GM12872 (cell line): Measurements from ENCODE around the gene CCT3.

Experiments used
- CTCF ChIP-seq: IDR thresholded peaks from 3 replicates; pipeline ENCODE4 v1.5.1; 2011; ENCODE audit warnings: low read depth, mild to moderate bottlenecking, low read length, moderate library complexity; ENCODE audit not compliant: insufficient read depth

The CCT3 gene

GRCh38 chr1:156356875-156357534 is 18.9 kb upstream of the CCT3 start:
- TF ChIP-seq CTCF = peak; percentile 91

- TF ChIP-seq CTCF = no peak
Observed at GRCh38 chr1:156356262-156356874, 18.3 kb upstream of the CCT3 start.

GRCh38 chr1:156347331-156347730 is 9.2 kb upstream of the CCT3 start:
- TF ChIP-seq CTCF = no peak

- no peak for TF ChIP-seq CTCF
Observed at GRCh38 chr1:156346636-156347035, 8.5 kb upstream of the CCT3 start.

- TF ChIP-seq CTCF = no peak
Observed at GRCh38 chr1:156344409-156344808, 6.3 kb upstream of the CCT3 start.

- TF ChIP-seq CTCF = no peak
Observed at GRCh38 chr1:156342166-156342955, 4.3 kb upstream of the CCT3 start.

GRCh38 chr1:156337888-156338179 is 258 bp downstream of the CCT3 start:
- TF ChIP-seq CTCF = no peak
